ENCODE measurements around the gene SRGAP2C. TPM values are rescaled to one million over a fixed set of nuclear protein-coding genes. Genes with fewer than 3 reads are reported as not detected.
"Not testable (repeated sequence)": the region's sequence is repeated elsewhere in the genome, so short reads cannot be mapped to it uniquely, and the experiment has no call there.

The SRGAP2C gene
- total RNA-seq, 2 experiments from 2014 or later: 26.3 to 31.0 TPM

DNA sequence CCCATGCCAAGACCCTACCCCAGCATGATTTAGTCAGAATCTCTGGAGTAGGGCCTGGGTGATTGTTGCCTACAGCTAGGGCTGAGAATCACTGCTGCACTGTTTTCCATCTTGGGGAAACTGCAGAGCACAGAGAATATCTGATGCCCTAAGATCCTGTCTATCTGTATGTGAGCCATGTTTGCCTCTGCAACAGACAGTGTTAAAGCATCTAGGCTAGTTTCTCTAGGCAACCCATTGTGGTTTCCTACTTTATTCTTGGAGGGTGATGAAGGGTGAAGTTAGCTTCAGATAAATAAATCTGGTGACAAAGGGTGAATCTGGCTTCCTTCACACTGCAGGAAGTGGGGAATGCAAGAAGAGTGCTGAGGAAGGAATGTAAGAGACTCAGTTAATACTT, 147.4 kb downstream of the SRGAP2C start:
- POLR2A ChIA-PET, DNase-seq, H3K9me3 Mint-ChIP-seq, H3K27ac Mint-ChIP-seq, H3K4me1 Mint-ChIP-seq, H3K36me3 Mint-ChIP-seq, H3K4me3 Mint-ChIP-seq, H3K27me3 Mint-ChIP-seq: not testable (repeated sequence)
- peak; percentile 89 for ATAC-seq (ENCODE audit: low read depth)

DNA sequence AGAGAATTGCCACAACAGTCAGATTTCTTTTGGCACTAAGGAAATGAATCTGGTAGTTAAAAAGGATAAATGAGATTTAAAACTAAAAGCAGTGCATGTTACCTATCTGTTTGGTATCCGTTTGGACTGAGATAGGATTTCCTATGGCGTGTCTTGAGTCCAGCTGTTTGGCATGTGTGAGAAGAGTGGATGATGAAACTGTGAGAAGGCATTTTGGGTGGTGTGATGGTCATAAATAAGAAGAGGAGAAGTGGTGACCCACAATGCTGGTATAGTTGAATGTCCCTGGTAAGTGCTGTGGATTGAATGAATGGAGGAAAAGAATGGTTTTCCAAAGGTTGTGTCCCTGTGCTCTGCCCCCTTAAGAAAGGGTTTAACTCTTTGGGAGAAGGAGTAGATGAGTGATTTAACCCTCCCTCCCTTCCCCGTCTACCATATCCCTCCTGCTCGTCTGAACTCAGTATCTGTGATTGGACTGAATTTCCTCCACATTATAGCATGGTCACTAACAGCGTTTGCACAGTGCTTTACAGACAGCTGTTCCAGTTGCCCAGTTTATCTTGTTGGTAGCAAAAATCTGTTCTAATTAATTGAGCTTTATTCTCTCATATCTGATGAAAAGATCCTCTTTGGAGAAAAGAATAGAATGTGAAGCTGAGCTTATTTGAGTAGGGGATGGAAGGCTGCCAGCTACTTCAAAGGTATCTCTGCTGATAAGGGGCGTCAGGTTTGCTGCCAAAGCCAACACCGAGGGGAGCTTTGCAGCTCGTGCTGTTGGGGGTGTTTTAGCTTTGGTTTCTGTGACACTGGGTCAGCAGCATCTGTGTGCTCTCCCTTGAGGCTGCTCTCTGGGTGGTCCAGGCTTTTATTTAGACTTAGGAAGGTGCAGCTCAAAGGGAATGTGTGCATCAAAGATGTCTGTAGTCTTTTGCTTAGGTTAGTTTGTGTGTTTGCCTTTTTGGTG, 148.1 kb downstream of the SRGAP2C start:
- H3K27ac Mint-ChIP-seq; H3K9me3 Mint-ChIP-seq; H3K36me3 Mint-ChIP-seq; ATAC-seq (ENCODE audit: low read depth); H3K4me3 Mint-ChIP-seq; POLR2A ChIA-PET; H3K27me3 Mint-ChIP-seq; DNase-seq; H3K4me1 Mint-ChIP-seq: not testable (repeated sequence)

- H3K27ac Mint-ChIP-seq, H3K4me1 Mint-ChIP-seq, H3K36me3 Mint-ChIP-seq, POLR2A ChIA-PET, DNase-seq, H3K9me3 Mint-ChIP-seq, H3K27me3 Mint-ChIP-seq, H3K4me3 Mint-ChIP-seq: not testable (repeated sequence)
- ATAC-seq (ENCODE audit: low read depth): peak; percentile 59
These were observed 153.2 kb downstream of the SRGAP2C start for GRCh38 chr1:121337958-121338357.

GRCh38 chr1:121339611-121340010, 154.8 kb downstream of the SRGAP2C start:
- peak; percentile 53 for ATAC-seq (ENCODE audit: low read depth)
- not testable (repeated sequence) for H3K4me3 Mint-ChIP-seq

GRCh38 chr1:121343311-121343906, 158.6 kb downstream of the SRGAP2C start:
- POLR2A ChIA-PET; H3K4me3 Mint-ChIP-seq; ATAC-seq (ENCODE audit: low read depth); H3K36me3 Mint-ChIP-seq; H3K4me1 Mint-ChIP-seq; H3K9me3 Mint-ChIP-seq; H3K27me3 Mint-ChIP-seq; H3K27ac Mint-ChIP-seq; DNase-seq: not testable (repeated sequence)

More at GRCh38 chr1:121339611-121340010, 154.8 kb downstream of the SRGAP2C start:
- H3K36me3 Mint-ChIP-seq, H3K27me3 Mint-ChIP-seq, POLR2A ChIA-PET, DNase-seq, H3K27ac Mint-ChIP-seq, H3K9me3 Mint-ChIP-seq, H3K4me1 Mint-ChIP-seq: not testable (repeated sequence)

DNA sequence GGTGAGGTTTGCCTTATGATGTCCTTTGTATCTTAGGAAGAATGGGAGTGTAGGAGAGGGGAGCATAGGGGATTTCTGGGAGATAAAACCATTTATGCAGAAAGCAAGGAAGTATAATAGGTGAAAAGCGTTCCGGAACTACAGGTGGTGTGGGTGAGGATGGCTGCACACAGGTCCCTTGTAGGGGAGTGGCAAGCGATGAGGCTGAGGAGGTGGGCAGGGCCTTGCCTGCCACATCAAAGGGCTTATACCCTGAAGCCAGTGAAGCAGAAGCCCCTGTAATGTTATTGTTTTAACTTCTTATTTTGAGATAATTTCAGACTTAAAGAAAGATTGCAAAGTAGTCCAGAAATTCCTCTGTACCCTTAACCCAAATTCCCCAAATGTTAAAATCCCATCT, 159.6 kb downstream of the SRGAP2C start:
- DNase-seq, POLR2A ChIA-PET, H3K4me1 Mint-ChIP-seq, H3K36me3 Mint-ChIP-seq, H3K27me3 Mint-ChIP-seq, H3K9me3 Mint-ChIP-seq, H3K4me3 Mint-ChIP-seq, H3K27ac Mint-ChIP-seq: not testable (repeated sequence)
- ATAC-seq (ENCODE audit: low read depth): peak; percentile 74

GRCh38 chr1:121346654-121347053, 161.9 kb downstream of the SRGAP2C start:
- POLR2A ChIA-PET; H3K4me1 Mint-ChIP-seq; H3K9me3 Mint-ChIP-seq; ATAC-seq (ENCODE audit: low read depth); H3K4me3 Mint-ChIP-seq; H3K27ac Mint-ChIP-seq; DNase-seq; H3K27me3 Mint-ChIP-seq; H3K36me3 Mint-ChIP-seq: not testable (repeated sequence)

DNA sequence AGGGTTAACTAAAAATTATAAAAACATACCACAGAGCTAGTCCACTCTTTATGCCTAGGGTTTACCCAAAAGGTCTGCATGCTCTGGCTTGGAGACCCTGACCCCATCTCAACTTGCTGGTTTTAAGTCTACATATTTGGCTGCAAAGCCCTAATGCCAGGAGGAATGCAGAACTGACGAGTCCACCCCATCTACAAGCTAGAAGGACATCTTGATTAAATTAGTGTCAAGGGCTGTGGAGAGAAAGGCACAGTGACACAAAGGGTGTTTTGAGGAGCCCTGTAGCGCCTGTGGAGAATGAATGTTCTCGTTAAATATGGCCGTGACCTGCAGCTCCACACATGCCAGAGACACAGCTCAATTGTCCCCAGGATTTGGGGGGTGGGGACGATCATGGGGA, 162.7 kb downstream of the SRGAP2C start:
- POLR2A ChIA-PET; H3K4me3 Mint-ChIP-seq; H3K4me1 Mint-ChIP-seq; H3K36me3 Mint-ChIP-seq; DNase-seq; H3K9me3 Mint-ChIP-seq; ATAC-seq (ENCODE audit: low read depth); H3K27me3 Mint-ChIP-seq; H3K27ac Mint-ChIP-seq: not testable (repeated sequence)

- H3K27ac Mint-ChIP-seq; POLR2A ChIA-PET; H3K36me3 Mint-ChIP-seq; H3K4me1 Mint-ChIP-seq; ATAC-seq (ENCODE audit: low read depth); H3K9me3 Mint-ChIP-seq; H3K4me3 Mint-ChIP-seq; H3K27me3 Mint-ChIP-seq; DNase-seq: not testable (repeated sequence)
These were observed 163.3 kb downstream of the SRGAP2C start for GRCh38 chr1:121348115-121348514.

DNA sequence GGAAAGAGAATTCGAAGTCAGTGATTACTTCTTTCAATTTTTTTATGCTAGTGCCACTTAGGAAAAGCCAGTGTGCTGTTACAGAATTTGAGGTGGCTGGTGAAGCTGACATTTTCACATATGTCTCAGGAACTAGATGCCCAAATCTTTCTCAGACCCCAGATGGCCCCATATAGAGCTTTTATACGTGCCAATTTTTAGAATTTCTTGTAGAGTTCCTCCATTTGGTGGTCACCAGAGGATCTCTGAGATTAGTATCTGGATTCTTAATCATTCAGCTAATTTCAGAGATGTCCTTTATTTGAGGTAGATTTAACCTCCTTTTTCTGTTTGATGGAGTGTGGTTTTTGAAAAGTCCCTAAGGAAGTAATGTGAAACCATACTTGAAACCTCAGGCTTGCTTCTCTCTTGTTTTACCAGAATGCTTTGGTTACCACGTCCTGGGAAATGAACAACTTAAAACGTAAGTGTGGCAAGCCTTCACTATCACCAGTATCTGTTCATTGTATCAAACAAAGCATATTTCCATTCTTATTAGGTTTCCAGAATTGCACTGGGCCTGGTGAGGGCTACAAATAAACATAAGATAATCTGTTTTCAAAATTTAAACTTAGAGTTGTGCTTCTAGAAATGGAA, 164.7 kb downstream of the SRGAP2C start:
- ATAC-seq (ENCODE audit: low read depth): peak; percentile 60
- H3K9me3 Mint-ChIP-seq, DNase-seq, H3K4me3 Mint-ChIP-seq, H3K4me1 Mint-ChIP-seq, H3K27ac Mint-ChIP-seq, H3K36me3 Mint-ChIP-seq, POLR2A ChIA-PET, H3K27me3 Mint-ChIP-seq: not testable (repeated sequence)

DNA sequence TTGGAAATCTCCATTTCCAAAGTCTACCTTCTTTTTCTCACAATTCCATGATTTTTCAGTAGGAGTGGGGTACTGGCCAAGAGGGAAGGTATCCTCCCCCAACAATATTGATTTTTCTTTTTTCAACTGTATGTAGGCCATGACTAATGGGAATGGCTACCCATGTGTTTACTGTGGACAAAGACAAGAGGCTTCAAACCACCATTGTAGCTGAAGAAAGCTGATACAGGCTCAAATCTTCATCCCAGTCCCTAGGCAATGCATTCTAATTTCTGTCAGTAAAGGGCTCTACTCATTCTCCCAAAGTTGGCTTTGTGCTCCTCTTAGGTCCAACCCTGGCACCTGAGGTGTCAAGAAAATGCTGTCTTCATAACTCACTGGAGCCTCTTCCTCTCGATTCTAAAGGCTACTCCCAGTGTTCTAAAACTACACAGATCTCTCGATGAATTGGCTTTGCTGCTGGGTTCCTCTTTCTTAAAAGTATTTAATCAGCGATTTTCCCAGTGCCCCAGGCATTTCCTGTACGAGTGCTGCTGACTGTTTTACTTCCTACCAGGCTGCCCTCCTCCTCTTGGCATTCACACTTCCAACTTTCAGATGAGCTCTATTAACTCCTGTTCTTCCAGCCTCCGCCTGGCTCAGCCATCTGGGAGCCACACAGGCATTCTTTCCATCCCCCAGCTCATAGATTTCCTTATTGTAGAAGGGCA, 171.1 kb downstream of the SRGAP2C start:
- POLR2A ChIA-PET; H3K27ac Mint-ChIP-seq; ATAC-seq (ENCODE audit: low read depth); H3K4me3 Mint-ChIP-seq; H3K4me1 Mint-ChIP-seq; DNase-seq; H3K9me3 Mint-ChIP-seq; H3K36me3 Mint-ChIP-seq; H3K27me3 Mint-ChIP-seq: not testable (repeated sequence)

DNA sequence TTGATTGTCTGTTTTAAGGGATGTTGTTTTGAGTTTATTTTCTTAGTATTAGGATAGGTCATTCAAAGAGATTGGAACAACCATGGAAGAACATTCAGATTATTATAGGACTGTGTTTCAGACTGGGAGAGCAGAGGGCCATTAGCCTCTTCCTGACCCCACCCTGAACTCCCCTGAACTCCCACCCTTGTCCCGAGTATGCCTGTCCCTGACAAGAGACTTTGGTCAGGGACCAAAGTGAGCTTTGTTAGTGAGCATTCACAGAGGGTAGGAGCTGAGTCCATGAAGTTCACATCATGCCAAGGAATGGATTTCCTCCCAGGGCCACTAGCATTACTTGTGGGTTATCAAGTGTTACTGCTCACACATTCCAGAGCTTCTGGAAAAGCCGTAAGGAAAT, 172.0 kb downstream of the SRGAP2C start:
- DNase-seq; H3K9me3 Mint-ChIP-seq; H3K27ac Mint-ChIP-seq; H3K4me3 Mint-ChIP-seq; H3K27me3 Mint-ChIP-seq; H3K36me3 Mint-ChIP-seq; H3K4me1 Mint-ChIP-seq; POLR2A ChIA-PET; ATAC-seq (ENCODE audit: low read depth): not testable (repeated sequence)

GRCh38 chr1:121360531-121360930, 175.8 kb downstream of the SRGAP2C start:
- H3K4me1 Mint-ChIP-seq, H3K4me3 Mint-ChIP-seq, DNase-seq, H3K36me3 Mint-ChIP-seq, H3K9me3 Mint-ChIP-seq, H3K27ac Mint-ChIP-seq, POLR2A ChIA-PET, H3K27me3 Mint-ChIP-seq: not testable (repeated sequence)
- peak; percentile 9 for ATAC-seq (ENCODE audit: low read depth)

All from activated naive CD8-positive, alpha-beta T cell treated with anti-CD3 and anti-CD28 coated beads, Interleukin-2, amount 10 ng/mL, durations not matched to agents 7 days and 5 days (primary cell).